ENCODE data around the gene MYMK. TPM values are rescaled to one million over a fixed set of nuclear protein-coding genes. Genes with fewer than 3 reads are reported as not detected.

MYMK gene
- polyA plus RNA-seq, 3 donors, result not detected

DNA sequence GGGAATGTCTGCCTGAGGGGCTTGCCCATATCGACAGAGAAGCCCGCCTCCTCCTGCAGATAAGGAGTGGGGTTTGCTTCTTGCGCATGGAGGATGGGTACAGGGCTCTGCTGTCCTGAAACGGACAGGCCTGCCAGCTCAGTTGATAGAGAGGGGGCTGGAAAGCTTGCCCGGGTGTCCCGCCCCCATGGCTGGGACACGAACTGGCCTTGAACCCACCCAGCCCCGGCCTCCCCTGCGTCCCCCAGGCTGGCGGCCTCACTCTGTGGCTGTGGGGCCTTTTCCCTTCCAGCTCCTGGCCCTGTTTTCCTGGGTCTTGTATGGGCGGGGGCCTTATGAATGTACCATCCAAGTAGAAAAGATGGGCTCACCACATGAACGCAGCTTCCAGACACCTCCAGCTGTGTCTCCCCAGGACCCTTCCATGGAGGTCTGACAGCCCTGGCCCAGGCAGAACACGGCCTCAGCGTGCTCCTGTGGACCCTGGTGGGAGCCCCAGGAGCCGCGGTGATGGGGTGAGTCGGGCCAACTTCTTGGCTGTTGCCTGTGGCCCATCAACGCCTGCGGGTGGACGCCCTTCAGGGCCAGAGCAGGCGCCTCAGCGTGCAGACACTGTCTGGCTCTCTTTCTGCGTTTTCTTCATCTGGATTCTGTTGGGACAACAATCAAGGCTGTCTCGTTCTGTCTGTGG, 30.0 kb downstream of the MYMK start:
- no peak overlapping the region for H3K27ac ChIP-seq (ENCODE audit: low read depth, low read length)
- WGBS, 3 donors, result 70 to 81% (median 80%) methylated on average over 24 of the region's 24 CpGs

DNA sequence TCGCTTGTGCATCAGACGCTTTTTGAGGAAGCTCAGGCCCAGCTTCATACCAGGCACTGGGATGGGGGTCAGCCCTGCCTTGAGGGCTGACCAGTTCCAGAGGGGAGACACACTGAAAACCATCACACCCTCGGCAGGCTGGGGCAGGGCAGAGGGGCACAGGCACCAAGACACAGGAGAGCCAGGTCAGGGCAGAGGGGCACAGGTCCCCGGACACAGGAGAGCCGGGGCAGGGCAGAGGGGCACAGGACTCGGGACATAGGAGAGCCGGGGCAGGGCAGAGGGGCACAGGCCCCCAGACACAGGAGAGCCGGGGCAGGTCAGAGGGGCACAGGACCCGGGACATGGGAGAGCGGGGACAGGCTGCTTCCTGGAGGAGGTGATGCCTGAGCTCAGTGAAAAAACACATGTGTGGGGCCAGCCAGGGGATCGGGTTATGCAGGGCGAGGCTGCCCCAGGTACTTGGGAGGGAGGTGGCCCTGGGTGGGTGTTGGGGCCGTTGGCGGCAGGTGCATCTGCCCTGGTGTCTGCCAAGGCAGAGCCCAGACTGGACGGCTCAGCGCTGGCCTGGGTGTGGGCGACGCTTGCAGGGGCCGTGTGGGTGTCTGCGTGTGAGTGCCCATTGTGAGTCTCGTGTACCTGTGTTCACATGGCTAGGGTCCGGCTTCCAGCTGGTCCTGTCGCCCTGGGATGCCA, 30.8 kb downstream of the MYMK start:
- no peak overlapping the region for H3K27ac ChIP-seq (ENCODE audit: low read depth, low read length)
- 86 to 90% (median 89%) methylated on average over 22 to 23 of the region's 23 CpGs for WGBS, 3 donors

DNA sequence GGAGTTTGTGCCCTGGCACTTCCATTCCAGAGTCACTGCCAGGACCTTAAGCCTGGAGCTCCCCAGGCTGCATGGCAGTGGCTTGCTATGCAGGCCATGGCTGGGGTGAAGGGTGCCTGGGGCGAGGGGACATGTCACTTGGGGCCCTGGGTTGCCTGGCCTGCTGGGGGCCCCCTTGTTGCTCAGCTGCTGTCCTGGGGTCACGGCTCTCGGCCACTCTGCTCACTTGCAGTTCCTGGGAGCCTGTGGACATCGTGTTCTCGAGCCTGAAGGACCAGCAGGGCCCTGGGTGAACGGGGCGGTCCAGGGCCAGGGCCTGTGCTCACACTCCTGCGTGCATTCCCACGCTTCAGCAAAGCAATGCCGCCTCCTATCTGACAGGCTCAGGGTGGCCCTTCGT, 31.3 kb downstream of the MYMK start:
- H3K27ac ChIP-seq (ENCODE audit: low read depth, low read length), result no peak overlapping the region
- 62 to 86% (median 85%) methylated on average over 11 of the region's 11 CpGs for WGBS, 3 donors

DNA sequence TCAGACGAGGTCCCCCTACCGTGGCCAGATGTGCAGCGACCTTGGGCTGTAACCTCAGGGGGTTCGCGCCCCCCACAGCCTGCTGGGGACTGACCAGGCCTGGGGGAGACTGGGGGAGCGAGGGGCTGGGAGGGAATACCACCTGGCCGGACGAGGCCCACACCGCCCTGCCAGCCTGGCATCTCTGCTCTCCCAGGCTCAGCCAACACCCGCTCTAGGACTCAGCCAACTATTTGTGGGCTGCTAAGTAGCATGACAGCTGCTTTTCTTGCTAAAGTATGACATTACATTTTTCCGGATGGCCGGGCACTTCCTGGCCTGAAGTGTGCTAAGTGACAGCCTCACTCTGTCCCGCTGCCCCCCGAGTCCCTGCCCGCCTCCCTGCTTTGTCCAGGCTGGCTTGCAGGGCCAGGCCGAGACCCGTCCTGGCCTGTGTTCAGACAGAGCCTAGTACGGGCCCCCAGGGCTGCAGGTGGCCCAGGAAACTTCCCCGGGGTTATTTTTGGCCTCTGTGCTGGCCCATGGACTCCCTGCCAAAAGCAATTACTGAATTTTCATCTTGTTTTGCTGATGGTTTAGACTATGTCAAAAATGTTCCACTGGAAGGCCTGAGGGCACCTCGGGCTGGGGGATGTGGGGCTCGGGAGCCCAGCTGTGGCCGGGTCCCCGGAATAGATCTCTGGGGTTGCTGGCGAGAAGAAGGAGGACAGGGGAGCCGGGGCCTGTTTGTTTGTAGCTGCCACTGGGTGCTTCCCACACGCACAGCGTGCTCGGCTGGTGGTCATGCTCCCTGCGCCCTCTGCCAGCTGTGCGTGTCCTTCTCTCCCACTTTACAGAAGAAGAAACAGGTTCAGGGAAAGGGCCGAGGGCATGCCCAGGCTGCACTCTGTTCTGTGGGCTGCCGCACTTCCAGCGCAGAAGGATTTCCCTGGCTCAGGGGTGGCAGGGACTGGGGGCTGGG, 32.4 kb downstream of the MYMK start:
- H3K27ac ChIP-seq (ENCODE audit: low read depth, low read length), result no peak overlapping the region
- WGBS, 3 donors, result 74 to 79% (median 75%) methylated on average over 33 of the region's 33 CpGs

DNA sequence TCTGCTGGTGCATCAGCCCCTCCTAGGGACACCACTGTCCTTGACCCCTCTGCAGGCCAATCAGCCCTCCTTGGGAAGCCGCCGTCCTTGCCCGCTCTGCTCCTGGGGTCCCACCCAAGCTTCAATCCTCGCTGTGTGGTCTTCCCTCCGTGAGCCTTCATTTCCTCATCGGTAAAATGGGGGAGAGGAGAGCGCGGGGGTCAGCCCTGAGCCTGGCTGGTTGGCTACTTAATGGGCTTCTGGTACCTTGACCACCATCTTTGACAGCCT, 33.2 kb downstream of the MYMK start:
- H3K27ac ChIP-seq (ENCODE audit: low read depth, low read length), result no peak overlapping the region
- 85 to 98% (median 92%) methylated on average over 8 of the region's 8 CpGs for WGBS, 3 donors

DNA sequence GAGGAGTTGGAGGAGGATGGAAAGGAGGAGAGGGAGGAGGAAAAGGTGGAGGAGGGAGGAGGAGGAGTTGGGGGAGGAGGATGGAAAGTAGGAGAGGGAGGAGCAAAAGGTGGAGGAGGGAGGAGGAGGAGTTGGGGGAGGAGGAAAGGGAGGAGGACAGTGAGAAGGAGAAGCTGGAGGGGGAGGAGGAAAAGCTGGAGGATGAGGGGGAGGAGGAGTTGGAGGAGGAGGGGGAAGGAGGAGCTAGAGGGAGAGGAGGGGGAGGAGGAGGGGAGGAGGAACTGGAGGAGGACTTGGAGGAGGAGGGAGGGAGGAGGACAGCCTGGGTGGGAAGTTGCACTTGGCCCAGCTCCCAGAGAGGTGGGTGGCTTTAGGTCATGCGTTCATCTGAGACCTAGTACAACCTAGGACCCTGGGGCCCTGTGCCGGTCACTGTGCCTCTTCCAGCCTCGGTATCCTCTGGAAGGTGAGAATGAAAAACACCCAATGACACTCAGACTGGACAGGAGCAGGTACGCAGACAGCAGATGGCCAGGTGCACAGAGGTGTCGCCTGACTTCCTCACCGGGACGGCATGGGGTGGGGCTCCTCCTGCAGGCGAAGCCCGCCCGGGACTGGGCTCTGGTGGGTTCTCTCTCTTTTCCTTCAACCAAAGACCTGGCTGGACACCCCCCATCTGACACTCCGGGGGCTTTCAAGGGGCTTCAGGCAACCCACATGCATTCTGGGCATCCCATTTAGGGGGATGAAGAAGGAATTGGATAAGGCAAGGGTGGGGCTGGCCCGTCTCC, 33.7 kb downstream of the MYMK start:
- no peak overlapping the region for H3K27ac ChIP-seq (ENCODE audit: low read depth, low read length)
- 70 to 81% (median 80%) methylated on average over 12 of the region's 12 CpGs for whole genome bisulfite sequencing, 3 donors

DNA sequence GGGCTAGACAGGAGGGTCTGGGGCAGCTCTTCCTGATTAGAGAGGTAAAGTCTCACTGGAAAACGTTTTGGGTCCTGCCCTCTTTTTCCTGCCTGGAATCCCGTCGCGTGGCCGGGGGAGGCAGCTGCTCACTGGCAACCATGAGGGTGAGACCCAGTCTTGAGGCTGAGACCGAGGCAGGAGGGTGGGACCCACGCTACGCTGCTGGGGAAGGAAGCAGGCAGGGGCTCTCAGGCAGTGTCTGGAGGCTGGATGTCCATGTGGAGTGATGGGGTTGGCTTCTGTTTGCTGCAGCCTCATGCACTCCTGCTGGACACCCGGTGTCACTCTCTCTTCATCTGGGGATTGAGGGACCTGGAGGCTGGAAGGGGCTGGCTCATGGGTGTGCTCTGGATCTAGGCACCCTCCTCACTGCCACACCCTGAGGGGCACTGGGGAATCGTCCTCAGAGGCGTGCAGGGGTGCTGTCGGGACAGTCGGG, 34.5 kb downstream of the MYMK start:
- WGBS, 3 donors, result 60 to 69% (median 68%) methylated on average over 13 of the region's 13 CpGs
- no peak overlapping the region for H3K27ac ChIP-seq (ENCODE audit: low read depth, low read length)

DNA sequence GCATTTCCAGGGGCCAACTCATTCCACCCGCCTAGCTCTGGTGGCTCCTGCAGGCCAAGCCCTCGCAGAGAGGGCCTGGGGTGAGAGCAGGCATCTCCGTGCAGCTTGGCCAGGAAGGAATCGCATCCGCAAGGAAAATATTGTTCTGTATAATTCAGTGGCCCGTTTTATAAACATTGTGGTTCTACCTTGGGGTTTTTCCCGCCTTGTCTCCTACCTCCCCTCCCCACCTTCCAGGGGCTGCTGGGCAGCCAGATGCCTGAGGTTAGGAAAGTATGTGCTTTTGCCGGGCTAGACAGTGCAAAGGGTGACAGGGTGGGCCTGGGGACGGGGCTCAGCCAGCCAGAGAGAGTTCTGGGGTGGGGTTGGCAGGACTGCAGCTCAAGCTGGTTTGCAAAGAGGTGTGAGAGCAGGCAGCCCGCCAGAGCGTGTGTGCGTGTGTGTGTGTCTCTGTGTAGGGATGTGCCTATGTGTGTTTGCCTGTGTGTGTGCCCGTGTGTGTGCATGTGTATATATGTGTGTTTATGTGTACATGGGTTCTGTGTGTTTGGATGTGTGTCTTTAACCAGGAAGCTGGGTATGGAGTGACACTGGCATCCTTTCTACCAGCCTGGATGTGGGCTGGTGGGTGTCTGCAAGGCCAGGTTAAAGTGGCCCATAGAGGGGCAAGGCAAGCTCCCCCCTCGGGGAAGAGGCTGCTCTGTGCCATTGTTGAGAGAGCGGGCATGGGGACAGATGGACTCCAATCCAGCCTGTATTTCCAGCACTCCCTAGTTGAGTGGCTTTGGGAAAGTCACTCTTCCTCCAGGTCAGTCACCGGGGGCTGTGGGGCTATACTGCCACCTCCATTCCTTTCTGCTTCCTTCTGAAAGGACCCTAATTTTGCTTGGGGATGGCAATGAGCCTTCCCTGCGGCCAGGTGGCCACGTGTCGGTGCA, 35.2 kb downstream of the MYMK start:
- 77 to 90% (median 89%) methylated on average over 19 of the region's 19 CpGs for WGBS, 3 donors

DNA sequence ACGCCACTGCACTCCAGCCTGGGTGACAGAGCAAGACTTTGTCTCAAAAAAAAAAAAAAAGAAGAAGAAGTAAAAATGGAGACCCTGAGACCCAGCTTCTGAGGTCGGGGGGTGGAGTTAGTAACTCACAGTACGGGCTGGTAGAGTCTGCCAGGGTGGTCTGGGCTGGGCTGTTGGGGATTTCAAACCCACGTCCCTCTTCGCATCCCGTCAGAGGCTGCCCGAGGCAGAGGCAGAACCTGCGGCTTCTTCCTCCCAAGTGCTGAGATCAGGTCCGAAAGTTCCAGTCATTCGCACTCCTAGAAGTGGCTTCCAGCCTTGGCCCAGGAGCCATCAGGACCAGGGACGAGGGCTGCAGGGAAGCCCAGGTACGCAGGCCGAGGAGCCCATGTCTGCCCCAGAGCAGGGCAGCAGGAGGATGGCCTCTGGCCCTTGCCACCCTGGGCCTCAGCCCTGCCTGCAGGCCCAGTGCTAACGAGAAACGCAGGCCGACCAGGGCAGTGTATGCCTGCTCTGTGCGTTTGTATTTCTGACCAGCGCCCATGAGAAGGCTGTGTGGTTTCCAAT, 36.0 kb downstream of the MYMK start:
- 88 to 91% (median 91%) methylated on average over 18 of the region's 18 CpGs for WGBS, 3 donors
- no peak overlapping the region for H3K27ac ChIP-seq (ENCODE audit: low read depth, low read length)

More for the DNA sequence above, 35.2 kb downstream of the MYMK start:
- H3K27ac ChIP-seq (ENCODE audit: low read depth, low read length), result no peak overlapping the region

DNA sequence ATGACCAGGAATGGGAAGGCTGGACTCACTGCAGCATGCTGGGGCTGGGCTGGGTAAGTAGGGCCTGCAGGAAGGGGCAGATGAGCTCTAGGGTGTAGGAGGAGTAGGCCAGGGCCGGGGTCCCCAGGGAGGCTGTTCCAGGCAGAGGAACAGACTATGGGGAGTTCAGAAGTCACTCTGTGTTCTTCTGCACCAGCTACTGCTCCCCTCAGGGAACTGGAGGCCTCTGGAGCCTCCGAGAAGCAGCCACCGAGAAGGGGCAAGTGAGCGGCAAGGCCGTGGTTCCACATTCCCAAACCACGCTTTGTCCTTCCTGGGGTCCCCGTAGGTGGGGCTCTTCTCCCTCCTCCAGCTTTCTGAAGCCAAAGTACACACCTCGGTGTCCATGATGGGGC, 37.4 kb downstream of the MYMK start:
- 88 to 89% (median 88%) methylated on average over 8 of the region's 8 CpGs for WGBS, 3 donors
- H3K27ac ChIP-seq (ENCODE audit: low read depth, low read length), result no peak overlapping the region

DNA sequence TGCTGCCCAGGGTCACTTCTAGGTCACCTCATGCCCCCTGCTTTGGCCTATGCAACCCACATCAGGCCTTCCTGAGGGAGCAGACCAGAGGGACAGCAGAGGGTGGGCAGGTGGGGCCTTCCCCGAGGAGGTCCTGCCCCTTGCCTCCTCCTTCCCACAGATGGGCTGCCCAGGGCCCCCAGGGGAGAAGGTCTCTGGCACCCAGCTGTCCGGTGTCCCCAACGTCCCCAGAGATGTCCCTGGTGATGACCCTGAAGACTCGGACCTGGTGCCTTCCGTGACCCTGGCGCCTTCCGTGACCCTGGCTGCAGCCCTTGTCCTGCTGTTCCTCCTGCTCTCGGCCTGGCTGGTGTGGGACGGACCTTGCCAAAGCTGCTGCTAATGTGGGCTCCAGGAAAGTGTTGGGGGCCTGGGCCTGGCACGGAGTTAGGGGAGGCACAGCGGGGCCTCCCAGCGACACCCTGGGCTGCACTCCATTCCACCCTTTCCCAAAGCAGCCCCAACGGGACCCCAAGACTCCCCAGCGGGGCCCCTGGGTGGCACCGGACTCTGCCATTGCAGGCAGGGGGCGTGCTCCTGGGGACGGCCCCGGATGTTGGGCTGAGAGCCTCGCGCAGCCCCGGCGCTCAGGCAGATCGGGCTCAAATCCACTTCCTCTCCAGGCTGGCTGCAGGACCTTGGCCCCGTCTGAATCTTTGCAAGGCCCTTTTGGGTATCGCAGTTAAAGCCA, 39.1 kb downstream of the MYMK start:
- H3K27ac ChIP-seq (ENCODE audit: low read depth, low read length), result no peak overlapping the region
- 52 to 58% (median 55%) methylated on average over 25 of the region's 25 CpGs for WGBS, 3 donors

DNA sequence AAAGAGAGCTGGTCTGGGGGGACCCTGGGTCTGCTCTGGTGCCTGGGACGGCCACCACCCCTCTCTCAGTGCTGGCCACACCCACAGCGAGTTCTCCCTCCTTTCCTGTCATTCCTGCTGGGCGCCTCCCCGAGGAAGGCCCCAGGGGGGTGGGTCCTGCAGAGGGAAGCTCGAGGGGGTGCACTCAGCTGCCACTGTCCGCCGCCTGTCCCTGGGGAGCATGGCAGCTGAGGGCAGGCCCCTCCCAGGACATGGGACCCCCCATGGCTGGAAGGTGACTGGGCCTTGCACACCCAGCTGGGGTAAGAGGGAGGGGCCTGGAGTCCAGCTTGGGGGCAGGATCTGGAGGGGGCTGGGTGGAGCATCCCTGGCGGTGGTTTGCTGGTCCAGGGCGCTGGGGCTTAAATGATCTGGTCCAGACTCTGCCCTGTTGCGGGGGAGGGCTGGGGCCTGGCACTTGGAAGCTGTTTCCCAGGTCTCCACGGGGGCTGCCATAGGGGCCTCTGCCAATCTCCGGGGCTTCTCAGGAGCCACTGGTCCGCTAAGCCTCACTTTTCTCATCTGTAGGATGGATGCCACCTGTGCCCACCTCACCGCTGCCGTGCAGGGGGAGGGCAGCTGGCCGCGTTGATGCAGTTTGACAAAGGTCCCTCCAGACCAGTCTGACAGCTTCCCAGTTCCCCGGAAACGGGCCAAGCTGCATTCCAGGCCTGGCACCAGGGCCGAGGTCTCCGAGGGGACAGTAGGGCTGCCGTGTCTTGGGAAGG, 39.9 kb downstream of the MYMK start:
- H3K27ac ChIP-seq (ENCODE audit: low read depth, low read length), result no peak overlapping the region
- 49 to 70% (median 58%) methylated on average over 21 to 22 of the region's 22 CpGs for WGBS, 3 donors

DNA sequence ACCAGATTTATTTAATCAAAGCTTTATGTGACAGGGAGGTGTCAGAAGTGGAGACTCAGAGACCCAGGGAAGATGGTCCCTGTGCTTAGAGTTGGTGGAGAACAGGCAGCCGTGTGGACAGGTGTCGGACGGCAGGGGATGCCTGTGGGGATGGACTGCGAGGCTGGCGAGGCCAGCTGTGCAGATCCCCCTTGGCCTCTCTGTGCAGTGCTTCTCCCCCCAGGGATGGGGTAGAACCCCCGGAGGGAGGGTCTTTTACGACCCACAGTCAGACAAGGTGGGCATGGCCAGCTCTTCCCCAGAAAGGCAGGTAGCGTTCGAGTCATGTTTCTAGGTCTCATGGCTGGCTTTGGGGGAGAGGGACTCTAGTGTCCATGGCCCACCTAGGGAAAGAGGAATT, 41.1 kb downstream of the MYMK start:
- H3K27ac ChIP-seq (ENCODE audit: low read depth, low read length), result no peak overlapping the region
- WGBS, 3 donors, result 80 to 84% (median 84%) methylated on average over 9 of the region's 9 CpGs

DNA sequence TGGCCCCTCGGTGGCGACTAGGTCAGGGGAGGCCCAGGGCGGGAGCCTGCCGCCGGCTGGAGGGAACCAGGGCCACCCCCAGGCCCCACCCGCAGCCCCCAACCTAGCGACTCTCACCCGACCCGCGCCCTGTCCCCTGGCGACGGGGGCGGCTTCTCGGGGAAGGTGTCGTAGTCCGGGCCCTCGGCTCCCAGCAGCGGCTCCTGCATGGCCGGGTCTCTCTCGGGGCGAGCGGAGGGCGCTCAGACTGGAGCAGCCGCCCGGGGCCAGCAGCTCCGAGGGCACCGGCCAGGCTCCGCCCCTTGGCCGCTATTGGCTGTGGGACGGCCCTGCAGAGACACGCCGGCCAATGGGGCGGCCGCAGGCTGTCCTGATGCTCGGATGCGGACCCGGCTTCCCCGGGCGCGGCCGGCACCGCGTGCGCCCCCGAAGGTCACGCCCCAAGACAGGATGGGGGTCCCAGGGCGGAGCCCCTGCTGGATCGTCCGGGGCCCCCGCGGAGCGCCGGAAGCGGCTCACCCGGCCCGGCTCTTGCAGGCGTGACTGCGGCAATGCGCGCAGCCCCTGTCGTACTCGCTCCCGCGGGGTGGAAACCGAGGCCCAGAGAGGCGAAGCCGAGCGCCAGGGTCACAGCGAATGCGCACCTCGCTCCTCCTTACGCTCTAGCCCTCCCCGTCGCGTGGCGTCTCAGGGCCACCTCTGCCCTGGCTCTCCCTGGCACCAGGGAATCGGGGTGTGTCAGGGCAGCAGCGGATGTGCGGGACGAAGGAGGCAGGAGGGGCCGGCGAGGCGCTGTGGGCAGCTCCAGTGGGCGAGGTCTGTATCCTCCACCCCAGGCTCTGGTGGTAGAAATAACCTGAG, 45.7 kb downstream of the MYMK start, which contains the start of gene SLC2A6:
SLC2A6 (minus strand) TSS at position 249 of the 861 bp plus-strand sequence; CDS start at position 209, 40 bp downstream.
- WGBS, 3 donors, result 0 to 1% (median 1%) methylated on average over 70 to 84 of the region's 84 CpGs
- H3K27ac ChIP-seq (ENCODE audit: low read depth, low read length), result no peak within 1 kb of the TSS
